ENCODE data around the gene PHPT1.

Gene PHPT1

GRCh38 chr9:136848393-136849037 lies 694 bp upstream of the PHPT1 start:
- no peak for DNase-seq (ENCODE audit: low spot score)

GRCh38 chr9:136849960-136850865 lies 1.0 kb downstream of the PHPT1 start:
- DNase-seq (ENCODE audit: low spot score): no peak

GRCh38 chr9:136850866-136851775 lies 1.9 kb downstream of the PHPT1 start:
- no peak for DNase-seq (ENCODE audit: low spot score)

- no peak for DNase-seq (ENCODE audit: low spot score)
Measured at GRCh38 chr9:136851941-136852663, 2.9 kb downstream of the PHPT1 start, which contains the start of gene MAMDC4. Gene MAMDC4 (plus strand): TSS chr9:136852346. CDS start chr9:136852417, 71 bp downstream.

GRCh38 chr9:136852664-136853595 lies 3.7 kb downstream of the PHPT1 start:
- DNase-seq (ENCODE audit: low spot score): no peak

GRCh38 chr9:136853596-136854112 lies 4.4 kb downstream of the PHPT1 start:
- no peak for DNase-seq (ENCODE audit: low spot score)

GRCh38 chr9:136854113-136854841 lies 5.1 kb downstream of the PHPT1 start:
- DNase-seq (ENCODE audit: low spot score): no peak

GRCh38 chr9:136854842-136855460 lies 5.7 kb downstream of the PHPT1 start:
- no peak for DNase-seq (ENCODE audit: low spot score)

- DNase-seq (ENCODE audit: low spot score): no peak
Measured at GRCh38 chr9:136855461-136856078, 6.4 kb downstream of the PHPT1 start.

GRCh38 chr9:136856079-136856476 lies 6.9 kb downstream of the PHPT1 start:
- no peak for DNase-seq (ENCODE audit: low spot score)

GRCh38 chr9:136856541-136857141 lies 7.4 kb downstream of the PHPT1 start:
- DNase-seq (ENCODE audit: low spot score): no peak

- no peak for DNase-seq (ENCODE audit: low spot score)
Measured at GRCh38 chr9:136857166-136857565, 8.0 kb downstream of the PHPT1 start.

- DNase-seq (ENCODE audit: low spot score): no peak
Measured at GRCh38 chr9:136857581-136858412, 8.6 kb downstream of the PHPT1 start.

GRCh38 chr9:136858452-136858843 lies 9.2 kb downstream of the PHPT1 start:
- no peak for DNase-seq (ENCODE audit: low spot score)

GRCh38 chr9:136858844-136859757 lies 9.9 kb downstream of the PHPT1 start:
- DNase-seq (ENCODE audit: low spot score): peak; percentile 60

- no peak for DNase-seq (ENCODE audit: low spot score)
Measured at GRCh38 chr9:136860529-136860928, 11.3 kb downstream of the PHPT1 start.
